ENCODE measurements around the gene CLIC4.

- TF ChIP-seq, protein P1, sequence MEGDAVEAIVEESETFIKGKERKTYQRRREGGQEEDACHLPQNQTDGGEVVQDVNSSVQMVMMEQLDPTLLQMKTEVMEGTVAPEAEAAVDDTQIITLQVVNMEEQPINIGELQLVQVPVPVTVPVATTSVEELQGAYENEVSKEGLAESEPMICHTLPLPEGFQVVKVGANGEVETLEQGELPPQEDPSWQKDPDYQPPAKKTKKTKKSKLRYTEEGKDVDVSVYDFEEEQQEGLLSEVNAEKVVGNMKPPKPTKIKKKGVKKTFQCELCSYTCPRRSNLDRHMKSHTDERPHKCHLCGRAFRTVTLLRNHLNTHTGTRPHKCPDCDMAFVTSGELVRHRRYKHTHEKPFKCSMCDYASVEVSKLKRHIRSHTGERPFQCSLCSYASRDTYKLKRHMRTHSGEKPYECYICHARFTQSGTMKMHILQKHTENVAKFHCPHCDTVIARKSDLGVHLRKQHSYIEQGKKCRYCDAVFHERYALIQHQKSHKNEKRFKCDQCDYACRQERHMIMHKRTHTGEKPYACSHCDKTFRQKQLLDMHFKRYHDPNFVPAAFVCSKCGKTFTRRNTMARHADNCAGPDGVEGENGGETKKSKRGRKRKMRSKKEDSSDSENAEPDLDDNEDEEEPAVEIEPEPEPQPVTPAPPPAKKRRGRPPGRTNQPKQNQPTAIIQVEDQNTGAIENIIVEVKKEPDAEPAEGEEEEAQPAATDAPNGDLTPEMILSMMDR (conservative IDR thresholded peaks at IDR 0.05) = no peak
- TF ChIP-seq EZH2 (IDR thresholded peaks at IDR 0.05; ENCODE audit: low read depth) = no peak
Observed at GRCh38 chr1:24827379-24828135, 82.3 kb downstream of the CLIC4 start.
